Ovary (tissue), 9 donors: ENCODE data around the gene BUB1B. TPM values are rescaled to one million over a fixed set of nuclear protein-coding genes. Genes with fewer than 3 reads are reported as not detected.

Experiments
- DNase-seq, 5 donors: peaks; one replicate each; pipeline ENCODE4 v3.0.0-alpha.2; 2019 to 2020
- H3K27ac ChIP-seq, 2 donors: fragments of 200-600 bp; one replicate each; pipeline versions ENCODE4 v1.5.1 to v1.8.0; 2019 to 2022
- H3K27me3 ChIP-seq: fragments of 200-600 bp; one replicate; pipeline ENCODE4 v1.8.0; 2022
- H3K36me3 ChIP-seq: fragments of 200-600 bp; sonication (generic); one replicate; pipeline ENCODE4 v1.5.1; 2019
- H3K4me1 ChIP-seq: one replicate; pipeline ENCODE4 v1.8.1; 2013; ENCODE audit warnings: mild to moderate bottlenecking, moderate library complexity; ENCODE audit not compliant: insufficient read depth
- H3K4me3 ChIP-seq: fragments of 200-600 bp; sonication (generic); one replicate; pipeline ENCODE4 v1.5.1; 2017
- H3K9me3 ChIP-seq, 2 donors: fragments of 200-600 bp in 1 of 2; sonication (generic) in 1 of 2; one replicate each; pipeline versions ENCODE4 v1.5.1 to v1.8.1; 2013 to 2019; ENCODE audit warnings: mild to moderate bottlenecking in 1 of 2, moderate library complexity in 1 of 2
- CTCF ChIP-seq, 3 donors: fragments of 450-650 bp in 2 of 3; fragments of 200-600 bp in 1 of 3; IDR thresholded peaks; one replicate each; pipeline versions ENCODE4 v1.5.1 to v1.8.0; 2016 to 2022; ENCODE audit warnings: antibody characterized with exemption in 3 of 3, mild to moderate bottlenecking in 1 of 3
- EP300 ChIP-seq: sonication (generic); formaldehyde crosslinking; IDR thresholded peaks from one replicate; pipeline ENCODE4 v1.6.1; 2017; ENCODE audit warnings: antibody characterized with exemption
- POLR2A ChIP-seq: fragments of 450-650 bp; IDR thresholded peaks from one replicate; pipeline ENCODE4 v1.6.1; 2017; ENCODE audit warnings: antibody characterized with exemption, mild to moderate bottlenecking, moderate library complexity
- WGBS, 3 donors: extraction: QIAGEN DNeasy Blood & Tissue Kit in 1 of 3; methylation state at CpG; one replicate each; pipeline versions ENCODE4 v1.1.5 to v1.1.7; 2013 to 2017; 5-methylcytosine and 5-hydroxymethylcytosine counted together
- intact Hi-C, 4 donors: fragments of 100-400 bp; cut with DNase I; formaldehyde crosslinking; loops; one replicate each; pipeline versions ENCODE4 v1.11.0 to v1.15.1; 2022 to 2023
- polyA plus RNA-seq, 2 donors: library from polyadenylated mRNA; stranded (reverse); fragments of 200-250 nt in 1 of 2; fragments of 350-450 nt in 1 of 2; fragmentation: Illumina TruSeq in 1 of 2; extraction: RNeasy Lipid Tissue Mini Kit (QIAGEN cat#74804) in 1 of 2; gene quantifications; one replicate each; pipeline ENCODE4 v1.2.3, GENCODE V29; 2013 to 2014
- total RNA-seq, 7 donors: library from RNA; depleted of rRNA in 2 of 7; stranded (reverse); fragments of >200 nt in 2 of 7; fragmentation: NEBNext Ultra II Directional in 3 of 7; extraction: Animal tissue kit (Norgen Biotek cat#: 25700) in 3 of 7; gene quantifications; one replicate each; pipeline versions ENCODE4 v1.1.0 to v1.2.4, GENCODE V29; 2016 to 2023
- donor health status: DM: no; HTN: no; CAD: no; lungs with moderate emphysema.
- donor health status: DM: no; HTN: no; CAD: no.
- donor health status: Bipolar disorder and iron deficiency.
- donor health status: DM: yes; HTN: yes; CAD: no.
- donor health status: DM: no; HTN: no; CAD: no.
- donor health status: DM: yes; HTN: yes; CAD: no.

Gene BUB1B
- total and polyA plus RNA-seq, 9 donors = 0.43 to 2.4 (median 1.2) TPM; not detected in 1

GRCh38 chr15:40270246-40270995 lies 109.6 kb downstream of the BUB1B start:
- 67 to 81% (median 72%) methylated on average over 11 of the region's 11 CpGs for WGBS, 3 donors

More at GRCh38 chr15:40270246-40270995, 109.6 kb downstream of the BUB1B start:
- Histone ChIP-seq H3K27me3 (no peaks in the 10 kb centered on the region), H3K36me3 (no peaks in the 10 kb centered on the region), H3K9me3 (no peaks in the 10 kb centered on the region), H3K27ac (no peak overlapping the region), H3K4me1 (peaks cover 5% of the 10 kb centered on the region), H3K4me3 (no peak overlapping the region)
- no peak for DNase-seq
- TF ChIP-seq EP300 (no peak), CTCF (IDR thresholded peaks at IDR 0.05) (no peak), POLR2A (no peak)
- intact Hi-C loops = loop anchor here in 3 of 4 donors (5.0 to 10.0 kb wide), 4 partner anchors 53 to 226 kb away; partner anchors contain the start of gene BMF (in 1 of the 3)

Other genes with a start within 250 kb of the BUB1B start
- 1 to 10 TPM in 5 of 7 donors, under 1 TPM in 2; 0.68 to 2.4 (median 1.8) TPM for gene GPR176, start 240.8 kb upstream of the BUB1B start, total RNA-seq
- 1 to 10 TPM; 3.0 to 8.5 TPM for gene GPR176, start 240.8 kb upstream of the BUB1B start, polyA plus RNA-seq
- gene EIF2AK4, start 227.0 kb upstream of the BUB1B start, total RNA-seq = 10 to 100 TPM; 26.6 to 44.8 (median 31.6) TPM
- 10 to 100 TPM; 22.4 to 42.1 TPM for gene EIF2AK4, start 227.0 kb upstream of the BUB1B start, polyA plus RNA-seq
- 100 to 1,000 TPM; 155 to 226 (median 205) TPM for gene SRP14, start 121.9 kb upstream of the BUB1B start, total RNA-seq
- 100 to 1,000 TPM; 444 to 451 TPM for gene SRP14, start 121.9 kb upstream of the BUB1B start, polyA plus RNA-seq
- gene BMF, start 52.2 kb upstream of the BUB1B start, total RNA-seq = 10 to 100 TPM in 6 of 7 donors, 1 to 10 TPM in 1; 5.7 to 26.5 (median 20.3) TPM
- gene BMF, start 52.2 kb upstream of the BUB1B start, polyA plus RNA-seq = 10 to 100 TPM; 12.7 to 14.3 TPM
- gene PAK6, start 78.0 kb downstream of the BUB1B start, total RNA-seq = 1 to 10 TPM in 6 of 7 donors, under 1 TPM in 1; 0.36 to 6.7 (median 1.6) TPM
- gene PAK6, start 78.0 kb downstream of the BUB1B start, polyA plus RNA-seq = under 1 TPM; 0.47 to 0.52 TPM
- under 1 TPM in 1 of 7 donors, not detected in 6; 0.27 TPM for gene ANKRD63, start 122.0 kb downstream of the BUB1B start, total RNA-seq
- not detected for gene ANKRD63, start 122.0 kb downstream of the BUB1B start, polyA plus RNA-seq
- 10 to 100 TPM in 1 of 7 donors, 1 to 10 TPM in 6; 1.9 to 13.9 (median 6.0) TPM for gene PLCB2, start 146.9 kb downstream of the BUB1B start, total RNA-seq
- gene PLCB2, start 146.9 kb downstream of the BUB1B start, polyA plus RNA-seq = 1 to 10 TPM; 3.2 to 8.6 TPM
- gene INAFM2, start 162.6 kb downstream of the BUB1B start, total RNA-seq = 10 to 100 TPM in 6 of 7 donors, 1 to 10 TPM in 1; 8.1 to 50.6 (median 30.6) TPM
- gene INAFM2, start 162.6 kb downstream of the BUB1B start, polyA plus RNA-seq = 10 to 100 TPM in 1 of 2 donors, 1 to 10 TPM in 1; 7.4 to 31.2 TPM
- gene CCDC9B, start 179.9 kb downstream of the BUB1B start, total RNA-seq = 10 to 100 TPM in 4 of 7 donors, 1 to 10 TPM in 3; 1.8 to 22.2 (median 12.7) TPM
- gene CCDC9B, start 179.9 kb downstream of the BUB1B start, polyA plus RNA-seq = 1 to 10 TPM; 2.9 to 4.3 TPM
- 1 to 10 TPM in 1 of 7 donors, not detected in 6; 4.5 TPM for gene PHGR1, start 190.0 kb downstream of the BUB1B start, total RNA-seq
- under 1 TPM in 1 of 2 donors, not detected in 1; 0.96 TPM for gene PHGR1, start 190.0 kb downstream of the BUB1B start, polyA plus RNA-seq
- gene DISP2, start 197.2 kb downstream of the BUB1B start, total RNA-seq = 10 to 100 TPM in 1 of 7 donors, 1 to 10 TPM in 3, under 1 TPM in 1, not detected in 2; 0.48 to 12.9 (median 1.5) TPM
- 1 to 10 TPM; 2.3 to 8.2 TPM for gene DISP2, start 197.2 kb downstream of the BUB1B start, polyA plus RNA-seq
- gene KNSTRN, start 221.7 kb downstream of the BUB1B start, total RNA-seq = 1 to 10 TPM; 6.0 to 7.9 (median 6.6) TPM
- 10 to 100 TPM in 1 of 2 donors, 1 to 10 TPM in 1; 5.8 to 10.7 TPM for gene KNSTRN, start 221.7 kb downstream of the BUB1B start, polyA plus RNA-seq
- gene IVD, start 244.7 kb downstream of the BUB1B start, total RNA-seq = 100 to 1,000 TPM in 1 of 7 donors, 10 to 100 TPM in 6; 51.5 to 105 (median 91.7) TPM
- gene IVD, start 244.7 kb downstream of the BUB1B start, polyA plus RNA-seq = 10 to 100 TPM; 53.2 to 98.4 TPM